ENCODE results near the gene DTNB.

Gene DTNB

DNA sequence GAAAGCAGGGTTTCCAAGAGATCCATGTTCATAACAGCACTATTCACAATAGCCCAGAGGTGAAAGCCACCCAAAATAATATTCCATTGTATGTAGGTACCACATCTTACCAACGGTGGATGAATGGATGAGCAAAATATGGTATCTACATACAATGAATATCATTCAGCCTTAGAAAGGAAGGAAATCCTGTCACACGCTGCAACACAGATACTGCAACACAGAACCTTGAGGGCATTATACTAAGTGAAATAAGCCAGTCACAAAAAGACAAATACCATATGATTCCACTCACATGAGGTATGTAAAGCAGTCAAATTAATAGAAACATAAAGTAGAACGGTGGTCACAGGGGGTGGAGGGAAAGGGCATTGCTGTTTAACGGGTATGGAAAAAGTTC lies 155.7 kb downstream of the DTNB start:
- TF ChIP-seq FOXP2 (optimal IDR thresholded peaks at IDR 0.05; ENCODE audit: control extremely low read depth, extremely low read length, insufficient read depth) (no peak), EZH2 (IDR thresholded peaks at IDR 0.05) (no peak), POLR2AphosphoS5 (IDR thresholded peaks at IDR 0.05; ENCODE audit: borderline replicate concordance, low read depth, low read length) (no peak)
- Histone ChIP-seq H3K36me3 (ENCODE audit: insufficient read depth, low read length) (no peaks in the 10 kb centered on the region), H3K9ac (ENCODE audit: insufficient read length) (peak overlapping the region; percentile 67), H3K4me3 (peak overlapping the region; percentile 76), H3K27ac (peak overlapping the region; percentile 98), H3K9me3 (ENCODE audit: low read depth, low read length) (no peaks in the 10 kb centered on the region)
- no peak for DNase-seq (ENCODE audit: low read depth, low spot score)

DNA sequence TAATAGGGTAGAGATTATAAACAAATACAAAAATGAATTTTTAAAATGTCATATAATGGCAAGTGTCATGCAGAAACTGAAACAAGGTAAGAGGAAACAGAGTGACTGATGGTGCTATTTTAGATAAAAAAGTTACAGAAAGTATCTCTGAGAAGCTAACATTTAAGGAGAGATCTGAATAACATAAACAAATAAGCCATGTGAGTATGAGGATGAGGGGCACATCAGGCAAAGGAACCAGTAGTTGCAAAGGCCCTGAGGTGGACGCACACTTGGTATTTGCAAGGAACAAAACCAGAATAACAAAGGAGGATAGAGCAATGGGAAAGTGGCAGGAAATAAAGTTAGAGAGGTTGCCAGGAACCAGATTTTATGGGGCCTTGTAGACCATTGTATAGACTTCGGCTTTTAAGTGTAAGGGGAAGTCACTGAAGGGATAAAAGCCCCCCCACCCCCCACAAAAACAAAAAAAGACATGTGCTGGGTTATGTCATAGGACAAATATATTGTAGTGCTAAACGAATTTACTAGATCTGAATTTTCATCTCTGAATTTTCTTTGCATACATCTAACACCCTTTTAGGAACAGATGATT lies 159.2 kb downstream of the DTNB start:
- no peak for DNase-seq (ENCODE audit: low read depth, low spot score)
- Histone ChIP-seq H3K4me3 (no peak overlapping the region), H3K9me3 (ENCODE audit: low read depth, low read length) (no peaks in the 10 kb centered on the region), H3K27ac (peak overlapping the region; percentile 23; the same call in 1 of the 2 replicates), H3K36me3 (ENCODE audit: insufficient read depth, low read length) (no peaks in the 10 kb centered on the region), H3K9ac (ENCODE audit: insufficient read length) (no peak overlapping the region)
- no peak for TF ChIP-seq FOXP2 (optimal IDR thresholded peaks at IDR 0.05; ENCODE audit: control extremely low read depth, extremely low read length, insufficient read depth)
- TF ChIP-seq EZH2 (IDR thresholded peaks at IDR 0.05), result no peak
- no peak for TF ChIP-seq POLR2AphosphoS5 (IDR thresholded peaks at IDR 0.05; ENCODE audit: borderline replicate concordance, low read depth, low read length)

GRCh38 chr2:25512707-25513106 lies 160.7 kb downstream of the DTNB start:
- no peak overlapping the region for H3K4me3 ChIP-seq
- H3K36me3 ChIP-seq (ENCODE audit: insufficient read depth, low read length), result no peaks in the 10 kb centered on the region
- no peak overlapping the region for H3K27ac ChIP-seq
- H3K9me3 ChIP-seq (ENCODE audit: low read depth, low read length), result no peaks in the 10 kb centered on the region
- TF ChIP-seq POLR2AphosphoS5 (IDR thresholded peaks at IDR 0.05; ENCODE audit: borderline replicate concordance, low read depth, low read length), result no peak
- no peak for TF ChIP-seq EZH2 (IDR thresholded peaks at IDR 0.05)
- no peak for TF ChIP-seq FOXP2 (optimal IDR thresholded peaks at IDR 0.05; ENCODE audit: control extremely low read depth, extremely low read length, insufficient read depth)
- H3K9ac ChIP-seq (ENCODE audit: insufficient read length), result no peak overlapping the region
- no peak for DNase-seq (ENCODE audit: low read depth, low spot score)

- Histone ChIP-seq H3K9ac (ENCODE audit: insufficient read length) (no peak overlapping the region), H3K9me3 (ENCODE audit: low read depth, low read length) (no peaks in the 10 kb centered on the region), H3K27ac (no peak overlapping the region), H3K36me3 (ENCODE audit: insufficient read depth, low read length) (no peaks in the 10 kb centered on the region), H3K4me3 (no peak overlapping the region)
- TF ChIP-seq EZH2 (IDR thresholded peaks at IDR 0.05) (no peak), POLR2AphosphoS5 (IDR thresholded peaks at IDR 0.05; ENCODE audit: borderline replicate concordance, low read depth, low read length) (no peak), FOXP2 (optimal IDR thresholded peaks at IDR 0.05; ENCODE audit: control extremely low read depth, extremely low read length, insufficient read depth) (no peak)
- no peak for DNase-seq (ENCODE audit: low read depth, low spot score)
Measured at GRCh38 chr2:25506226-25506625, 167.2 kb downstream of the DTNB start.

DNA sequence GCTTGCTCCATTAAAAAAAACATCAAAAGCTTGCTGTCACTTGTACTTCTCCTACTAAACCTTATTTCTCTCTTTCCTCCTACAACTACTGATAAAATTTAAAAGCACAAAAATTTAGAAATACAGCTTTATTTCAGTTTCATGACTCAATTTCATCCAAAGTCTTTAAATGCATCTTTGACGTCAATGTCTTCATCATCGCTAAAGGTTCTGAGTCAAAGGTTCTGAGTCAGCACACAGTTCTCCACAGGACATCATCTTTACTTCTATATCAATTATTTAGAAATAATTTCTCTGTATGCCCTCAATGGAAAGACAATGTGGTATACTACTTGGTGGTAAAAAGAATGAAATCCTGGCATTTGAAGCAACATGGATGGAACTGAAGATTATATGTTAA lies 167.8 kb downstream of the DTNB start:
- no peak for DNase-seq (ENCODE audit: low read depth, low spot score)
- no peaks in the 10 kb centered on the region for H3K9me3 ChIP-seq (ENCODE audit: low read depth, low read length)
- no peaks in the 10 kb centered on the region for H3K36me3 ChIP-seq (ENCODE audit: insufficient read depth, low read length)
- no peak overlapping the region for H3K4me3 ChIP-seq
- TF ChIP-seq FOXP2 (optimal IDR thresholded peaks at IDR 0.05; ENCODE audit: control extremely low read depth, extremely low read length, insufficient read depth) (no peak), POLR2AphosphoS5 (IDR thresholded peaks at IDR 0.05; ENCODE audit: borderline replicate concordance, low read depth, low read length) (no peak), EZH2 (IDR thresholded peaks at IDR 0.05) (no peak)
- H3K9ac ChIP-seq (ENCODE audit: insufficient read length), result no peak overlapping the region
- H3K27ac ChIP-seq, result no peak overlapping the region

GRCh38 chr2:25505182-25505581 lies 168.2 kb downstream of the DTNB start:
- TF ChIP-seq POLR2AphosphoS5 (IDR thresholded peaks at IDR 0.05; ENCODE audit: borderline replicate concordance, low read depth, low read length) (no peak), EZH2 (IDR thresholded peaks at IDR 0.05) (no peak), FOXP2 (optimal IDR thresholded peaks at IDR 0.05; ENCODE audit: control extremely low read depth, extremely low read length, insufficient read depth) (no peak)
- no peaks in the 10 kb centered on the region for H3K36me3 ChIP-seq (ENCODE audit: insufficient read depth, low read length)
- no peak overlapping the region for H3K4me3 ChIP-seq
- DNase-seq (ENCODE audit: low read depth, low spot score), result no peak
- no peak overlapping the region for H3K9ac ChIP-seq (ENCODE audit: insufficient read length)
- H3K9me3 ChIP-seq (ENCODE audit: low read depth, low read length), result no peaks in the 10 kb centered on the region
- H3K27ac ChIP-seq, result no peak overlapping the region

DNA sequence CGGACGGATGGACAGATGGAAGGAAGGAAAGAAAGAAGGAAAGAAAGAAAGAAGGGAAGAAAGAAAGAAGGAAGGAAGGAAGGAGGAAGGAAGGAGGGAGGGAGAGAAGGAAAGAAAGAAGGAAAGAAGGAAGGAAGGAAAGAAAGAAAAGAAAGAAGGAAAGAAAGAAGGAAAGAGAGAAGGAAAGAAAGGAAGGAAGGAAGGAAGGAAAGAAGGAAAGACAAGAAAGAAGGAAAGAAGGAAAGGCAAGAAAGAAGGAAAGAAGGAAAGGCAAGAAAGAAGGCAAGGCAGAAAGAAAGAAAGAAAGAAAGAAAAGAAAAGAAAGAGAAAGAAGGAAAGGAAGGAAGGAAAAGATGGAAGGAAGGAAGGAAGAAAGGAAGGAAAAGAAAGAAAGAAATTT lies 169.1 kb downstream of the DTNB start:
- DNase-seq (ENCODE audit: low read depth, low spot score), result no peak
- TF ChIP-seq FOXP2 (optimal IDR thresholded peaks at IDR 0.05; ENCODE audit: control extremely low read depth, extremely low read length, insufficient read depth), result no peak
- TF ChIP-seq EZH2 (IDR thresholded peaks at IDR 0.05), result no peak
- TF ChIP-seq POLR2AphosphoS5 (IDR thresholded peaks at IDR 0.05; ENCODE audit: borderline replicate concordance, low read depth, low read length), result no peak

DNA sequence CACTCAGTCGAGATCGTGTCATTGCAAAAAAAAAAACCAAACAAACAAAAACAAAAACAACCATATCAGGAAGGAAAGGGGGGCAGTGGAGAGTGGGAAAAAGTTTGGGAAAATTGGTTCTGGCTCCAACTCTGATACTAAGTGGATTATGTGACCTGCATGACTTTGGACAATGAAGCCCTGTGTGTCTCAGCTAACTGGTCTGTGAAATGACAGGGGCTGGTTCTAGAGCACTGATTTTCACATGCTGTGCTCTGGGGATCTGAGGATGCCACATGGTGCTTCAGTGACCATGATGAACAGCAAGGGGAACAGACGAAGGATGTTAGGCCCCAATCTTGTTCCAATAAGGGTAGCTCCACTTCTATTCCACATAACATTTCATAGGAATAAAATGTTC lies 174.2 kb downstream of the DTNB start:
- DNase-seq (ENCODE audit: low read depth, low spot score), result no peak

More for the DNA sequence above, 169.1 kb downstream of the DTNB start:
- no peak overlapping the region for H3K9ac ChIP-seq (ENCODE audit: insufficient read length)
- H3K9me3 ChIP-seq (ENCODE audit: low read depth, low read length), result no peaks in the 10 kb centered on the region
- H3K4me3 ChIP-seq, result no peak overlapping the region
- H3K27ac ChIP-seq, result no peak overlapping the region
- no peaks in the 10 kb centered on the region for H3K36me3 ChIP-seq (ENCODE audit: insufficient read depth, low read length)

DNA sequence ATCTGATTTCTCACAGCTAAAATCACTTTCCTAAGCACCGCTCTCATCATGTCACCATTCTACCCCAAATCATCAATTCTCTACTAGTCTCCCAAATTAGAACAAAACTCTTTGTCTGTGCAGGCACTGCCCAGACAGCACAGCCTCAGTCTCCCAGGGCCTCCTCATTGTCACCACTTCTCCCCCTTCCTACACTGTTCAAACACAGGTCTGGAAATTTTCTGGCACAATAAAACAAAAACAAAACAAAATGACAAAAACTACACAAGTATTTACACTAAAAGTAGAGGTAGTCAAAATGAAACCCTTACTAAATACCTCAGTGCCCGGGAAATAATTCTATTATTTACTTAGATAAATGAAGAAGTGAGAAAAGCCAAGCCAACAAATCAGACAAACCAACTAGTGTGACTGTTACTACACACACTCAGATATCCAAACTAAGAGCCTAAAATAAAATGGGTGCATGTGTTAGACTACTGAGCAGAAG lies 175.4 kb downstream of the DTNB start:
- Histone ChIP-seq H3K9ac (ENCODE audit: insufficient read length) (no peak overlapping the region), H3K9me3 (ENCODE audit: low read depth, low read length) (no peaks in the 10 kb centered on the region), H3K4me3 (no peak overlapping the region), H3K27ac (no peak overlapping the region), H3K36me3 (ENCODE audit: insufficient read depth, low read length) (no peaks in the 10 kb centered on the region)
- no peak for TF ChIP-seq POLR2AphosphoS5 (IDR thresholded peaks at IDR 0.05; ENCODE audit: borderline replicate concordance, low read depth, low read length)
- TF ChIP-seq FOXP2 (optimal IDR thresholded peaks at IDR 0.05; ENCODE audit: control extremely low read depth, extremely low read length, insufficient read depth), result no peak
- no peak for TF ChIP-seq EZH2 (IDR thresholded peaks at IDR 0.05)
- DNase-seq (ENCODE audit: low read depth, low spot score), result no peak

More for the DNA sequence above, 174.2 kb downstream of the DTNB start:
- no peak overlapping the region for H3K9ac ChIP-seq (ENCODE audit: insufficient read length)
- TF ChIP-seq POLR2AphosphoS5 (IDR thresholded peaks at IDR 0.05; ENCODE audit: borderline replicate concordance, low read depth, low read length), result no peak
- TF ChIP-seq FOXP2 (optimal IDR thresholded peaks at IDR 0.05; ENCODE audit: control extremely low read depth, extremely low read length, insufficient read depth), result no peak
- TF ChIP-seq EZH2 (IDR thresholded peaks at IDR 0.05), result no peak
- H3K9me3 ChIP-seq (ENCODE audit: low read depth, low read length), result no peaks in the 10 kb centered on the region
- no peak overlapping the region for H3K4me3 ChIP-seq
- no peaks in the 10 kb centered on the region for H3K36me3 ChIP-seq (ENCODE audit: insufficient read depth, low read length)
- H3K27ac ChIP-seq, result no peak overlapping the region
